Skin epidermis (tissue), 12 donors: ENCODE measurements around the gene PDE6B.

Source experiments
- H3K27ac ChIP-seq, 21 experiments: fragments of 200-600 bp; sonication (generic) in 11 of 21; one replicate each; pipeline ENCODE4 v1.5.0; 2020; ENCODE audit warnings: mild to moderate bottlenecking in 3 of 21, inconsistent platforms in 2 of 21, moderate library complexity in 2 of 21
- H3K4me3 ChIP-seq, 7 experiments: fragments of 200-600 bp; sonication (generic) in 2 of 7; one replicate each; pipeline ENCODE4 v1.5.0; 2020; ENCODE audit warnings: inconsistent platforms in 2 of 7, mild to moderate bottlenecking in 2 of 7, moderate library complexity in 1 of 7

The PDE6B gene

DNA sequence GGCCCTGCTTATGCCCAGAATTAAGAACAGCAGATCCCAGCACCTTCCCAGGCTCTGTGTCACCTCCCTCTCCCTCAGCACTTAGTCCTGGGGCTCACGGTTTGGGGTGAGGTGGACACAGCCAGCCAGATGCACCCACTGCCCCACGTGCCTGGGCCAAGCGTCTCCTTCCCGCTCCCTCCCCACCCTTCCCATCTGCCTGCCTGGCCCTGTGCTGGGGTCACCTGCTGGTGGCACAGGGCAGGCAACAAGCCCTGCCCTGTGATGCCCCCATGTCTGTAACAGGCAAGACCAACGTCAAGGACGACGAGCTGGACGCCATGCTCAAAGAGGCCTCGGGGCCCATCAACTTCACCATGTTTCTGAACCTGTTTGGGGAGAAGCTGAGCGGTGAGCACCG, 54.3 kb downstream of the PDE6B start:
- H3K4me3 ChIP-seq = no peak overlapping the region
- peak overlapping the region in 2 of 21 experiments; percentile 39 for H3K27ac ChIP-seq

DNA sequence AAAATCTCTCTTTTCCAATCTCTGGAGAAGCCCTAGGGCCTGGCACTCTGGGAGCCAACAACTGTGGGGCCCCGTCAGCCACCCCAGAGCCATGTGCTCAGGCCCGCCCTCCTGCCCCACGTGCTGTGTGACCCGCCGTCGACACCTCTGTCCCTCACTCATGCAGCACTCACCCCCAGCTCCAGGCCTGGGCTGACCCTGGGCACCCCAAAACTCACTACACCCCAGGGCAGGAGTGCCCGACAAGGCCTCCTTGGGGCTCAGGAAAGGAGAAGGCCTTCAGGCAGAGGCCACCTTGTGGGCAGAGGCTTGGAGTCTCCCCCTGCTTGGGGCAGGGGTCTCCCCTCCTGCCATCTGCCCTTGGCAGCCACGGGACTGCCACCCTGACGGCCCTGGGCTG, 54.7 kb downstream of the PDE6B start:
- Histone ChIP-seq H3K27ac (peak overlapping the region in 5 of 21 experiments; percentile 22 to 57 (median 39)), H3K4me3 (no peak overlapping the region)

DNA sequence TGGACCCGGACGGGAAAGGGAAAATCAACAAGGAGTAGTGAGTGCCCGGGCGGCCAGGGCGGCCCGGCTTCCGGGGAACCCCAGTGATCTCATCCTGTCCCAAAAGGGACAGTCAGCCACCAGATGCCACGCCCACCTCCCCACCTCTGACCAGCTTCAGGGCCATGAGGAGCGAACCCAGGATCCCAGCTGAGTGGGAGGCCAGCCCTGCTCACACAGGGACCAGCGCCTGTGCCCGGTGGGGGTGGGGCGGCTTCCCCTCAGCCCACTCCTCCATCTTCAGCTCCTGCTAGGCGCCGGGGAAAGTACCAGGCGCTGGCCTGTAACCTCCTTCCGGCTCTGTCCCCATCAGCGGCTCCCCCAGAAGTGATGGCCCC, 55.2 kb downstream of the PDE6B start:
- Histone ChIP-seq H3K27ac (peak overlapping the region in 12 of 21 experiments; percentile 22 to 72 (median 44)), H3K4me3 (peak overlapping the region in 6 of 7 experiments; percentile 23 to 47 (median 34))

DNA sequence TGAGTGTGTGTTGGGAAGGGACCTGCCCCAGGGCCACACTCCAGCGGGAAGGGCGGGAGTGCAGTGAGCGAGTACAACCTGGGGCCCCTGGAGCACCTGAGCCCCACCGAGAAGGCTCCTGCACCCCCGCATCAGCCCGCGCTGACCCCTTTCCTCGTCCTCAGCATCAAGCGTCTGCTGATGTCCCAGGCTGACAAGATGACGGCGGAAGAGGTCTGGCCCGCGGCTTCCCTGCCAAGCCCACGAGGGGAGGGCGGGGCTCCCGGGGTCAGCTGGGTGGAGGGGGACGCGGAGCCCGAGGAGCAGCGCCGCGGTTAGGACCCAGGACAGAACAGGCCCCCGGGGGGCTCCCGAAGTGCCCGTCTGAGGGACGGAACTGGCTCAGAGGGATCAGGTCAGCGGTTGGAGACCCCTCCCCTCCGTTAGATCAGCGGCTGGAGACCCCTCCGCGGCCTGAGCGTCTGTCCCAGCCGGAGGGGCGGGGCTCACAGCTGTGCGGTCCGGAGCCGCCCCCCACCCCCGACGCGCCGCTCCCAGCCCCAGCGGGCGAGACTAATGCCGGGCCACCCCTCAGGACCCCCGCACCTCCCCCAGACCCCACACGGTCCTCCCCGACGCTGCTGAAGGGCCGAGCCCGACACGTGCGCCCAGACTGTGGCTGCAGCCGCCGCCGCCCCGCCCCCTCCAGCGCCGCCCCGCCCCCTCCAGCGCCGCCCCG, 55.7 kb downstream of the PDE6B start:
- peak overlapping the region; percentile 23 to 47 (median 31) for H3K4me3 ChIP-seq
- peak overlapping the region in 13 of 21 experiments; percentile 22 to 72 (median 57) for H3K27ac ChIP-seq

DNA sequence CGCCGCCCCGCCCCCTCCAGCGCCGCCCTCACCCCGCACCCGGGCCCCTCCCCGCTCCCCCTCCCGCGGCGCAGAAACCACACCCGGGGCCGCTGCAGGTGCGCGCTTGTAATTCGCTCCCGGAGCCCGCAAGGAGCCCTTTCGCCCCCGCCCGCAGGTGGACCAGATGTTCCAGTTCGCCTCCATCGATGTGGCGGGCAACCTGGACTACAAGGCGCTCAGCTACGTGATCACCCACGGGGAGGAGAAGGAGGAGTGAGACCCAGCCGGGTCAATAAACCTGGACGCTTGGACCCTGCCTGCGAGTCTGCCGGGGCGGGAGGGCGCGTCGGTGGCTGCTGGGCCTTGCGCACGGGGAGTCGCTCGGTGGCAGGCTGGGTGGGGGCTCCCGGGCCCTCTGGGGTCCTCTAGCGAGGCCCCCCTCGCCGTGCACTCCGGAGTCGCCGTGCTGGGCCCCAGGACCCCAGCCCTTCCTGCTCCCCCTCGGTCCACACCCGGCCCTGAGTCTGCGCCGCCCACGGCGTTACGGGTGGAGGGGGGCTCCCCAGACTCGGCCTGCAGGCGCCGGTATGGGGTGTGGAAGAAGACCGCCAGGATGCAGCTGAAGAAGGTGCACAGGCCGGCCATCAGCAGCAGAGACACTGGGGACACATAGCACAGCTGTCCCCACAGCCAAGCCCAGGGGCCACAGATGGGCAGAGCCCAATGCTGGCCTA, 56.5 kb downstream of the PDE6B start:
- Histone ChIP-seq H3K4me3 (peak overlapping the region in 3 of 7 experiments; percentile 1 to 26 (median 4)), H3K27ac (peak overlapping the region in 3 of 21 experiments; percentile 8 to 27 (median 10))

DNA sequence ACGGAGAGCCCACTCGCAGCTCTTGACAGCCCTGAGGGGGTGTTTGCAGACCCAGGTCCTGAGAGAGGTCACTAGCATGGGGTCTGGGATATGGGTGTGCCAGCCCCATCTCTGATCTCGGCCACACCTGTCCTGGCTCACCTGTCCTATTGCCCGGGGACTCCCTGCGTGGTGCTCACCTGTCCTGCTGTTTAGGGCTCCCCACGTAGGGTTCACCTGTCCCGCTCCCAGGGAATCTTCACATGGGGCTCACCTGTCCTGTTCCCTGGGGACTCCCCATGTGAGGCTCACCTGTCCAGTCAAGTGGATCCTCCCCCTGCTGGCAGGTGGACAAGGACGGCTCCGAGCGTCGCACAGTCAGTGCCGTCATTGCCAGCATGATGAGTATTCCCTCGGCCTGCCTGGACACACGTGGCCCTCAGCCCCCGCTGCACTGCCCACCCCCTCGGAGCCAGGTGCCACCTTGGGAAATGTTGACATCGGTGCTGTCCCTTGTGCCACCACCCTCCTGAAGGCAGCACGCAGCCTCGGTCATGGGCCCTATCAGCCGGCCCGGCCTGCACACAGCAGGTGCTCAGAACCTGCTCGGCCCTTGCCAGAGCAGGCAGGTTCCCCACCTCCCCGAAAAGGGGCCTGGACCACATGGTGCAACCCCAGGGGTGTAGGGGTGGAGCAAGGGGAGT, 57.3 kb downstream of the PDE6B start:
- peak overlapping the region in 2 of 7 experiments; percentile 4 to 26 for H3K4me3 ChIP-seq
- peak overlapping the region in 2 of 21 experiments; percentile 27 to 45 for H3K27ac ChIP-seq

DNA sequence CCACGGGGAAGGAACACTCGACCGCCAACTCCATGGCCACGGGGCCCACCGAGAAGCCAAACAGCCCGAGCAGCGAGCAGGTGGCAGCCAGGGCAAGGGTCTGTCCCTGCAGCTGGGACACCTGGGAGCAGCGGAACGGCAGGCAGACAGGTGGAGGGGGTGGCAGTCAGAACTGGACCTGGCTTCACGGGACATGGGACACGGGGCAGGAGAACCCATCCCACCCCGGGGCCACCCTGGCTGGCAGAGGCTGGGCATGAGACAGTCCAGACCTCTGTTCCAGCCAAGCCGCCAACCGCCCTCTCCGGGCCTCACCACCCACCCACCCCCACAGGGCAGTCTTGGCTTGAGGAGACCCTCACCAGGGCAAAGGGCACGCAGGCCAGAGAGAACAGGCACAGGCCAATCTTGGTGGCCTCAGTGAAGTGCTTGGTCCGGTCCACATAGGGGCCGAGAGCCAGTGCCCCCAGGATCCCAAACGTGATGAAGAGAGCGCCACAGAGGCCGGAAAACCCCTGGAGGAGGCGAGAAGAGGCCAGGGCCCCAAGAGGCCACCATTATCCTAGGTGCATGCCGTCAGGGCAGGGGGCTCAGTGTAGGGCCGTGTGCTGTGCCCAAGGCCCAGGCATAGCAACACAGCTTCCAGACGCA, 58.0 kb downstream of the PDE6B start:
- no peak overlapping the region for H3K4me3 ChIP-seq
- peak overlapping the region in 4 of 21 experiments; percentile 2 to 45 (median 16) for H3K27ac ChIP-seq

DNA sequence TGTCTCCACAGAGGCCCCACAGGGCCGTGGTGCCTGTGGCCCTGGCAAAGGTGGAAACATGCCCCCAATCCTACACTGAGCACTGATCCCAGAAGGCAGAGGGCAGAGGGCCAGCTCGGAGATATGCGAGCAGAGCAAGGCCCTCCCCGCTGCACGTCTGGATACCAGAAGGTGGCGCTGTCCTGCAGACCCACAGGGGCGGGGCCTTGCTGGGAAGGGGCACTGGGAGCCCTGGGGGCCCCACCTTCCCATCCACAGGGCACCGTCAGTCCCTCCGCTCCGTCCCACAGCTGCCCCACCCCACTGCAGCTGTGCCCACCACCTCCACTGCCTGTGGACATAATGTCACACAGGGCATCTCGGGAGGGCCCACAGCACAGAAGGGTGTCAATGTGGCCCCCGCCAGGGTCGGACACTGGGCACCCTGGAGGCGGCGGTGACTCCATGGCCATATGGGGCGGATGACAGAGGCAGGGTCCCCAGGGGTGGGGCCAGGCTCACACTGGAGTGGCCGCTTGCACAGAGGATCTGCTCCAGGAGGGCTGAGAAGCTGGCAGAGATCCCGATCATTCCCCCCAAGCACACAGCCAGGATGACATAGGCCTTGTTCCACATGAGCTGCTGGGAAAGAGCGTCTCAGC, 58.7 kb downstream of the PDE6B start:
- Histone ChIP-seq H3K27ac (peak overlapping the region in 3 of 21 experiments; percentile 2 to 19 (median 14)), H3K4me3 (no peak overlapping the region)

DNA sequence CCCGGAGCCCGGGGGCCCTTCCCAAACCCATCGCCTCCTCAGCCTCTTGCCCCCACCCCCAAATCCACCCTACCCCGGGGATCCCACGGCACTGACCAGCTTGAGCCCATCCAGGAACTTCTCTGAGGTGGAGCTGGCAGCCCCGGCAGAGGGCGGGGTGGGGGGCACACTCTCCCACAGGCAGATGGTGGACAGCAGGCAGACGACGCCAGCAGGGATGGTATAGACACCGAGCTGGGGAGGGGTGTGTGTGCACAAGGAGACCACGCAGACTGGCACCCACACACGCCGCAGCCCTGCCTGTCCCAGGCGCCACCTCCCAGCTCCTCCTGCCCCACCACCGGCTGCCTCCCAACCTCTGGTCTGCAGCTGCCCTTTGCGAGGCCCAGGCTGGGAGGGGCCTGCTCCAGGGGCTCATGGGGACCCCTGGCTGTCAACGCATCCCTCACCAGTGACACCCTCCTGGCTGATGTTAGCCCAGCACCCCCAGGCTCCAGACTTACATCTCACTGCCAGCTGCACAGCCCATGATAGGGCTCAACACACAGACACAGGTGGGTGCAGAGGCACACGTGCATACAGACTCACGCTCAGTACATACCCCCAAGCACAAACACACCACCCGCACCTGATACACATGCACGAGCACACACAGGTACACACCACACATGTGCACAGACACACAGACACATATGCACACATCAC, 59.4 kb downstream of the PDE6B start:
- Histone ChIP-seq H3K27ac (no peak overlapping the region), H3K4me3 (no peak overlapping the region)

DNA sequence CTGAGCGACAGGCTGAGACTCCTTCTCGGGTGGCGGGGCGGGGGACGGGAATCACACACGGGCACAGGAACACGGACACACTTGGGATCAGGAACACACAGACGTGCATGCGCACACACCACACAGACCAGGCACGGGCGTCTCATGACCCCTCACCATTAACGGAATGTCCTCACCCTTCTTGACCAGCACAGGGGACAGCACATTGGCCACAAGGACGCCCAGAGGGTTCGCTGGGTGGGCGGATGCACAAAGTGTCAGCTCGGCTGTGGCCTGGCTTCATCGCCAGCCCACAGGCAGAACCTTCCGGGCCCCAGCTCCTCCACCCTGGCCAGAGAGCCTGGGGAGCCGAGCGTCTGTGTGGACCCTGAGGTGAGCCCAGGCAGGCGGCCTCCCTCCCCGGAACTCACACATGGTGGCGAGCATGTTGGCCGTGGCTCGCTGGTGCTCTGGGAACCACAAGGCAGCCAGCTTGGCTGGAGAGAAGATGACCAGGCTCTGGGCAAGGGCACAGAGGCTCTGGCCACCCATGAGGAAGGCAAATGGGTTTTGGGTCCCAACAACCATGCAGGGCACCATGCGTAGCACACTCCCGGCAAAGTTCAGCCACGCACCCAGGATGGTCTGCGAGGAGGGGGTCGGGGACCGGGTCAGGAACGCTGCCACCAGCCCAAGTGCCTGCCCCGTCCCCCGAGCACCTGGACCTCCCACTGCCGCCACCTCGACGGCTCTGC, 60.5 kb downstream of the PDE6B start:
- Histone ChIP-seq H3K27ac (peak overlapping the region in 1 of 21 experiments; percentile 88), H3K4me3 (no peak overlapping the region)

DNA sequence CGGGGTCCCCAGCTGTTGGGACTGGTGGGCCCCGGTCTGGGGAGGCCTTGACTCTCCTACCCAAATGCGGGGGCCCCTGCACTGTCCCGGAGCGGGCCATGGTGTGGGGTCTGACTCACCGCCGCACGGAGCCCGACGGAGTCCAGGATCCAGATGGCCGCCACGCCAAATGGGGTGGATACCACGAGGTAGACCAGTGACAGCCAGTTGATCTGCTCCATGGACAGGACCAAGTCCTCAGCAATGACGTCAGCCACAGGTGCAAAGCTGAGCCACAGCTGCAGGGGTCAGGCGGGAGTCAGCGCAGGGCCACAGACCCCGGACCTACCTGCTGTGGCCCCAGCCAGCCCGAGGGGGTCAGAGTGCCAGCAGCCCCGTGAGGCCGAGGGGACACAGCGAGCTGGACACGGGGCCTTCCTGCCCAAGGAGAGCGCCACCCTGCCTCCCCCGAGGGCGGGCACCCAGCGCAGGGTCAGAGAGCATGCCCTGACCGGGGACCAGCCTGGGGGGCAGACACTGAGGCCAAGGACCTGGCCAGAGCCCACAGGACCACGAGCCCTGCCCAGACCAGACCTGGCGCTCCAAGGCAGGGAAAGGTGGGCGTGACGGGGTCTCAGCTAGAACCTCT, 61.2 kb downstream of the PDE6B start:
- H3K27ac ChIP-seq = peak overlapping the region in 15 of 21 experiments; percentile 26 to 90 (median 83)
- no peak overlapping the region for H3K4me3 ChIP-seq

DNA sequence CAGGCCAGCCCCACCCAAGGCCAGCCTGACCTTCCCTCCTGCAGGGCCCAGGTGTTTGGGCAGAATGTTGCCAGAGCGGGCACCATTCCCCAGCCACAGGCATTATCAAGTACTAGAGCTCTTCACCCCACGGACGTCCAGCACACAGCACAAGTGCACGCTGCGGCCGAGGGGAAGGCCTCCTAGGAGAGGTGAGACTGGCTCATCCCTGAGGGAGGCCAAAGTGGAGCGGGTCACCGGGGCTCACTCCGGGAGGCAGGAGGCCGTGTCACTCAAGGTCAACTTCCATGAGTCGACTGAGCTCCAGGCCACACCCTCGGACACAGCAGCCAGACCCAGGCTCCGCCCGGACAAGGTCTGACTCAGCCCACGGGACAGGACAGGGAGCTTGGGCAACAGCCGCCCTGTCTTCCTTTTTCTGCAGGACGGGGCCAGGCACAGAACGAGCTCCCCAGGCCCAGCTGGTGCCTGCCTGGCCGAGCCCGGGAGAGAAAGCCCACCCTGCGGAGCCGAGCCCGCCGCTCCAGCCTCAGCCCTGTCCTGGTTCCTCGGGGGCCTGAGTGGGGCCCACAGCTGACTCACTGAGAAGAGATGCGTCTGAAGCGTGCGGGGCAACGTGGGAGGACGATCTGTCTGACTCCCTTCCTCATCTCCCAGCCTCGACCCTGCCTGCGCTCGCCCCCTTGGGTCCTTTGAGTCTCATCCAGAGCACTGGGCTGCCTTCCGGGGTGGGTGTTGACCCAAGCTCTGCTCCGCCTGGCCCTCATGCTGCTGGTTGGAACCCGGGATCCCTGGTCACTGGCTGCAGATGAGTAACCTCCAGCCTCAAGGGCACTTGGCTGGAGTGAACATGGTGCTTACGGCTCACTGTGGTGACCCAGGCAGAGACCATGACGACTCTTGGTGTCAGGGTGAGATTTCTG, 61.9 kb downstream of the PDE6B start:
- H3K27ac ChIP-seq = peak overlapping the region in 20 of 21 experiments; percentile 26 to 90 (median 83)
- peak overlapping the region in 4 of 7 experiments; percentile 11 to 49 (median 38) for H3K4me3 ChIP-seq

DNA sequence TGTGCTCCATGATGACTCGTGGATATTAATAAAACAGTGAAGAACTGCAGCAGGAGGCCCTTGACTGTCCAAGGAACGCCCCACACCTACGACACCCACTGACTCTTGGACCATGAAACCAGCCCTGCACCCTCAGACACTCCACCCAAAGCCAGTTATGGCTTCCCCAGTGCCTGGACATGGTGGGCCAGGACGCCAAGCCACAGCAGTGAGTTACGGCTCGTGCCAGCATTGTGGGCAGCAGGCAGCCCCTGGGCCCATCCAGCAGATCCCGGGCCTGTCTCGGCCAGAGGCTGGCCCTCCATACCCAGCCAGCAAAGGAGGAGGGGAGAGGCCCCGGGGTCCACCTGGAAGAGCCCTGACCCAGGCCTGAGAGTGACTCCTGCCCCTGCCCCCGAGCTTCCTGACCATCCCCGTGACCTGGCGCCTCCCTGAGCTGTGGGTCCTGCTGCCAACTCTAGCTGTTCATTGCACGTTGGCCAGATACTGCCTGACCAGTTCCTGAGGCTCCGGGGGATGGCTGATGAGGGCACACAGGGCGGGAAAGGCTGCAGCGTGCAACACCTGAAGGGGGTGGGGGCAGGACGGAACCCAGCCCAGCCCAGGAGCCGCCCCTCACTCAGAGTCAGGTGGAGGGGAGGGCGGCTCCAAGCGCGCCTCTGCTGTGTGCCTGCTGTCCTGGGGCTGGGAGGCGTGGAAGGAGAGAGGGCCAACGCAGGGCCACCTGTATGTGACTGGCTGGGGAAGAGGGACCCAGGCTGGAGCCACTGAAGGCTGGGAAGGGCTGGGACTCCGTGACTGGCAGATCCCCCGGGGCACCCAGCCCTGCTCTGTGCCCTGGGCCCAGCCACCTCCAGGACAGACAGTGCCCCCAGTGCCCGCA, 62.8 kb downstream of the PDE6B start:
- Histone ChIP-seq H3K27ac (peak overlapping the region in 20 of 21 experiments; percentile 41 to 90 (median 83)), H3K4me3 (peak overlapping the region; percentile 28 to 49 (median 39))

DNA sequence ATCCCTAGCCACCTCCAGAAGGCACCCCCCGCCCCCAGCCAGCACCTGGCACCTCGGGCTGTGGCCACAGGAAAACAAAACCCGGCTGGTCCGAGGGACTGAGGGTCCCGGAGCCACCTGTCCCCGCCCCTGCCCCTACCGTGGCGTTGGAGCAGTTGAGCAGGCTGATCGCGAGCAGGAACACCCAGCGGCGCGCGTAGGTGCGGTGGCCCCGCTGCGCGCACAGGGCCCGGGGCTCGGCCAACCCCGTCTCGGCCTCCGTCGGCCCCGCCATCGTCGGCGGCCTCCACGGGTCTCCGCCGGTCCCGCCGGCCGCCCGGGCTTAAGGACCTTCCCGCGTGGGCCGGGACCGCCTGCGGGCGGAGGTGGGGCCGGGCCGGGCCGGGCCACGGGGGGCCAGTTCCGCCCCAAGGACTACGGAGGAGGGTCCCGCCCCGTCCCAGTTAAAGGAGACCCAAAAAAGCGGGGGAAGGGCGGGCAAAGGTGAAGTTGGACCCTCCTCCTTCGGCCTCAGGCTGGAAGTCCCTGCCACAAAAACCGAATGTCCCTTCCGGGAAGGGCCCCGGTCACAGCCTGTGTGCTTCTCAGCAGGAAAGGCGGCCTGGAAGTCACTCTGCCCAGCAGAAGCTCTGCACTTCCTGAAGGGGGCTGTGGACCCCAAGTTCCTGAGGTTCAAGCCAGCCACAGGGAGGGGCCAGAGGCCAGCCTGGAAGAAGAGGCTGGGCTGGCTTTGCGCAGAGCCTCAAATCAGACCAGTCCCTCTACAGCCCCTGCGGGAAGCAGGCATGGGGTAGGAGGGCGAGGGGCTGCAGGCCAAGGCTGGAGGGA, 63.7 kb downstream of the PDE6B start, which contains the start of gene SLC49A3:
SLC49A3 (minus strand) TSS at position 298 of the 828 bp plus-strand sequence; CDS start at position 274, 24 bp downstream.
- Histone ChIP-seq H3K27ac (peak within 1 kb of the TSS in 20 of 21 experiments; percentile 41 to 90 (median 83)), H3K4me3 (peak within 1 kb of the TSS; percentile 28 to 49 (median 39))
